T-helper 1 cell treated with Interleukin-12 subunit alpha and Interleukin-12 subunit beta and Interleukin-4 antibody, amounts not matched to agents 30 ng/mL and 1 ng/mL, for 36 hours (primary cell): ENCODE data around the gene NRM. TPM values are rescaled to one million over a fixed set of nuclear protein-coding genes. Genes with fewer than 3 reads are reported as not detected.

Experiments
- intact Hi-C: fragments of 100-400 bp; cut with micrococcal nuclease; formaldehyde crosslinking; loops from one replicate; pipeline ENCODE4 v1.15.1; 2024
- total RNA-seq: library from RNA; stranded (reverse); gene quantifications from 2 replicates; pipeline ENCODE4 v1.2.3, GENCODE V29; 2022

The NRM gene
- total RNA-seq, 1 donor from 2014 or later: 28.2 TPM

GRCh38 chr6:30721198-30722024 lies 30.6 kb upstream of the NRM start:
- intact Hi-C loops: loop anchor here (1.0 to 10.0 kb wide), 10 partner anchors 10 to 825 kb away; partner anchors contain the start of genes ABCF1, ATP6V1G2, FLOT1 and NFKBIL1

GRCh38 chr6:30720738-30721197 lies 30.0 kb upstream of the NRM start:
- intact Hi-C loops: loop anchor here (1.0 to 10.0 kb wide), 7 partner anchors 38 to 900 kb away; partner anchors contain the start of genes ABCF1, ATP6V1G2, NFKBIL1 and PPP1R11

GRCh38 chr6:30719791-30720737 lies 29.3 kb upstream of the NRM start, which contains the start of gene TUBB:
TSS of gene TUBB (plus strand) at chr6:30720352. CDS start at chr6:30720507, 155 bp downstream.
- intact Hi-C loops: loop anchor here (1.0 to 10.0 kb wide), 6 partner anchors 393 to 947 kb away; partner anchors contain the start of genes ATP6V1G2, CSNK2B, LY6G5B and NFKBIL1

GRCh38 chr6:30719356-30719755 lies 28.6 kb upstream of the NRM start:
- intact Hi-C loops: loop anchor here (5.0 kb wide), 1 partner anchor 948 kb away; the partner anchor contains the start of genes CSNK2B and LY6G5B

- intact Hi-C loops: loop anchor here (1.0 to 5.0 kb wide), 14 partner anchors 31 to 1460 kb away; partner anchors contain the start of genes ABCF1, ATAT1, C6orf136 and CSNK2B
Measured at GRCh38 chr6:30717845-30718720, 27.3 kb upstream of the NRM start.

- intact Hi-C loops: loop anchor here (1.0 to 5.0 kb wide), 14 partner anchors 30 to 1461 kb away; partner anchors contain the start of genes ABCF1, ATAT1, C6orf136 and CSNK2B
Measured at GRCh38 chr6:30717129-30717844, 26.5 kb upstream of the NRM start, which contains the start of gene MDC1. TSS of gene MDC1 (minus strand) at chr6:30717281. CDS start at chr6:30715175, 2,106 bp downstream.

GRCh38 chr6:30716879-30717128 lies 26.0 kb upstream of the NRM start:
- intact Hi-C loops: loop anchor here (1.0 to 5.0 kb wide), 14 partner anchors 30 to 1461 kb away; partner anchors contain the start of genes ABCF1, ATAT1, C6orf136 and CSNK2B

GRCh38 chr6:30714263-30714662 lies 23.5 kb upstream of the NRM start:
- intact Hi-C loops: no loop called here

- intact Hi-C loops: no loop called here
Measured at GRCh38 chr6:30712441-30712945, 21.7 kb upstream of the NRM start.

- intact Hi-C loops: no loop called here
Measured at GRCh38 chr6:30711758-30712380, 21.1 kb upstream of the NRM start.

- intact Hi-C loops: no loop called here
Measured at GRCh38 chr6:30709101-30709868, 18.5 kb upstream of the NRM start.

GRCh38 chr6:30707281-30707850 lies 16.6 kb upstream of the NRM start:
- intact Hi-C loops: no loop called here

- intact Hi-C loops: no loop called here
Measured at GRCh38 chr6:30705620-30706019, 14.8 kb upstream of the NRM start.

GRCh38 chr6:30703821-30704220 lies 13.0 kb upstream of the NRM start:
- intact Hi-C loops: no loop called here

GRCh38 chr6:30703011-30703410 lies 12.2 kb upstream of the NRM start:
- intact Hi-C loops: no loop called here

GRCh38 chr6:30700340-30700739 lies 9.6 kb upstream of the NRM start:
- intact Hi-C loops: no loop called here

- intact Hi-C loops: no loop called here
Measured at GRCh38 chr6:30696432-30696831, 5.6 kb upstream of the NRM start.
